Ovary (tissue), 9 donors: ENCODE measurements around the gene C16orf54. TPM values are rescaled to one million over a fixed set of nuclear protein-coding genes. Genes with fewer than 3 reads are reported as not detected.

Experiments
- DNase-seq, 5 donors: peaks; one replicate each; pipeline ENCODE4 v3.0.0-alpha.2; 2019 to 2020
- H3K27ac ChIP-seq, 2 donors: fragments of 200-600 bp; one replicate each; pipeline versions ENCODE4 v1.5.1 to v1.8.0; 2019 to 2022
- H3K27me3 ChIP-seq: fragments of 200-600 bp; one replicate; pipeline ENCODE4 v1.8.0; 2022
- H3K36me3 ChIP-seq: fragments of 200-600 bp; sonication (generic); one replicate; pipeline ENCODE4 v1.5.1; 2019
- H3K4me1 ChIP-seq: one replicate; pipeline ENCODE4 v1.8.1; 2013; ENCODE audit warnings: mild to moderate bottlenecking, moderate library complexity; ENCODE audit not compliant: insufficient read depth
- H3K4me3 ChIP-seq: fragments of 200-600 bp; sonication (generic); one replicate; pipeline ENCODE4 v1.5.1; 2017
- H3K9me3 ChIP-seq, 2 donors: fragments of 200-600 bp in 1 of 2; sonication (generic) in 1 of 2; one replicate each; pipeline versions ENCODE4 v1.5.1 to v1.8.1; 2013 to 2019; ENCODE audit warnings: mild to moderate bottlenecking in 1 of 2, moderate library complexity in 1 of 2
- CTCF ChIP-seq, 3 donors: fragments of 450-650 bp in 2 of 3; fragments of 200-600 bp in 1 of 3; IDR thresholded peaks; one replicate each; pipeline versions ENCODE4 v1.5.1 to v1.8.0; 2016 to 2022; ENCODE audit warnings: antibody characterized with exemption in 3 of 3, mild to moderate bottlenecking in 1 of 3
- EP300 ChIP-seq: sonication (generic); formaldehyde crosslinking; IDR thresholded peaks from one replicate; pipeline ENCODE4 v1.6.1; 2017; ENCODE audit warnings: antibody characterized with exemption
- POLR2A ChIP-seq: fragments of 450-650 bp; IDR thresholded peaks from one replicate; pipeline ENCODE4 v1.6.1; 2017; ENCODE audit warnings: antibody characterized with exemption, mild to moderate bottlenecking, moderate library complexity
- WGBS, 3 donors: extraction: QIAGEN DNeasy Blood & Tissue Kit in 1 of 3; methylation state at CpG; one replicate each; pipeline versions ENCODE4 v1.1.5 to v1.1.7; 2013 to 2017; 5-methylcytosine and 5-hydroxymethylcytosine counted together
- intact Hi-C, 4 donors: fragments of 100-400 bp; cut with DNase I; formaldehyde crosslinking; loops; one replicate each; pipeline versions ENCODE4 v1.11.0 to v1.15.1; 2022 to 2023
- polyA plus RNA-seq, 2 donors: library from polyadenylated mRNA; stranded (reverse); fragments of 200-250 nt in 1 of 2; fragments of 350-450 nt in 1 of 2; fragmentation: Illumina TruSeq in 1 of 2; extraction: RNeasy Lipid Tissue Mini Kit (QIAGEN cat#74804) in 1 of 2; gene quantifications; one replicate each; pipeline ENCODE4 v1.2.3, GENCODE V29; 2013 to 2014
- total RNA-seq, 7 donors: library from RNA; depleted of rRNA in 2 of 7; stranded (reverse); fragments of >200 nt in 2 of 7; fragmentation: NEBNext Ultra II Directional in 3 of 7; extraction: Animal tissue kit (Norgen Biotek cat#: 25700) in 3 of 7; gene quantifications; one replicate each; pipeline versions ENCODE4 v1.1.0 to v1.2.4, GENCODE V29; 2016 to 2023
- donor health status: DM: no; HTN: no; CAD: no; lungs with moderate emphysema.
- donor health status: DM: no; HTN: no; CAD: no.
- donor health status: Bipolar disorder and iron deficiency.
- donor health status: DM: yes; HTN: yes; CAD: no.
- donor health status: DM: no; HTN: no; CAD: no.
- donor health status: DM: yes; HTN: yes; CAD: no.

Gene C16orf54
- total and polyA plus RNA-seq, 9 donors = 0.12 to 1.7 (median 0.30) TPM

GRCh38 chr16:29730649-29731048 is 15.1 kb downstream of the C16orf54 start:
- TF ChIP-seq POLR2A (no peak), CTCF (IDR thresholded peaks at IDR 0.05) (no peak), EP300 (no peak)
- Histone ChIP-seq H3K9me3 (no peaks in the 10 kb centered on the region), H3K4me3 (no peak overlapping the region), H3K36me3 (no peaks in the 10 kb centered on the region), H3K27me3 (no peaks in the 10 kb centered on the region), H3K27ac (no peak overlapping the region), H3K4me1 (no peaks in the 10 kb centered on the region)
- intact Hi-C loops = loop anchor here in 1 of 4 donors (10.0 kb wide), 1 partner anchor 746 kb away; the partner anchor contains the start of gene LAT
- no peak for DNase-seq
- WGBS, 3 donors = 27 to 42% (median 34%) methylated on average over 7 of the region's 7 CpGs

- intact Hi-C loops = loop anchor here in 3 of 4 donors (10.0 kb wide), 2 partner anchors 56 to 296 kb away; partner anchors contain the start of gene C16orf92 (in 1 of the 3)
- H3K27me3 ChIP-seq = no peaks in the 10 kb centered on the region
- DNase-seq = peak in 2 of 5 donors; percentile 13 to 23
- no peaks in the 10 kb centered on the region for H3K36me3 ChIP-seq
- no peak overlapping the region for H3K27ac ChIP-seq
- no peaks in the 10 kb centered on the region for H3K4me1 ChIP-seq
- no peaks in the 10 kb centered on the region for H3K9me3 ChIP-seq
- TF ChIP-seq POLR2A = no peak
- no peak for TF ChIP-seq EP300
- TF ChIP-seq CTCF (IDR thresholded peaks at IDR 0.05) = peak in 2 of 3 donors; percentile 50 to 64
- WGBS, 3 donors = 15 to 19% (median 17%) methylated on average over 6 of the region's 6 CpGs
- H3K4me3 ChIP-seq = no peak overlapping the region
Observed at GRCh38 chr16:29729116-29729521, 16.7 kb downstream of the C16orf54 start.

GRCh38 chr16:29727452-29727851 is 18.3 kb downstream of the C16orf54 start:
- no peak for DNase-seq
- no peaks in the 10 kb centered on the region for H3K27me3 ChIP-seq
- H3K4me1 ChIP-seq = no peaks in the 10 kb centered on the region
- no peaks in the 10 kb centered on the region for H3K9me3 ChIP-seq
- 79 to 82% (median 80%) methylated on average over 7 of the region's 7 CpGs for WGBS, 3 donors
- H3K4me3 ChIP-seq = no peak overlapping the region
- TF ChIP-seq CTCF (IDR thresholded peaks at IDR 0.05) = no peak
- intact Hi-C loops = loop anchor here in 3 of 4 donors (10.0 kb wide), 2 partner anchors 57 to 297 kb away; partner anchors contain the start of gene C16orf92 (in 1 of the 3)
- H3K27ac ChIP-seq = no peak overlapping the region
- H3K36me3 ChIP-seq = no peaks in the 10 kb centered on the region

GRCh38 chr16:29726845-29727377 is 18.9 kb downstream of the C16orf54 start:
- no peak for TF ChIP-seq POLR2A
- no peak for TF ChIP-seq EP300
- TF ChIP-seq CTCF (IDR thresholded peaks at IDR 0.05) = no peak
- H3K27me3 ChIP-seq = no peaks in the 10 kb centered on the region
- intact Hi-C loops = loop anchor here in 3 of 4 donors (10.0 kb wide), 2 partner anchors 58 to 298 kb away; partner anchors contain the start of gene C16orf92 (in 1 of the 3)
- no peak overlapping the region for H3K4me3 ChIP-seq
- no peaks in the 10 kb centered on the region for H3K36me3 ChIP-seq
- no peaks in the 10 kb centered on the region for H3K4me1 ChIP-seq
- DNase-seq = peak in 1 of 5 donors; percentile 17
- no peak overlapping the region for H3K27ac ChIP-seq
- H3K9me3 ChIP-seq = no peaks in the 10 kb centered on the region
- WGBS, 3 donors = 58 to 68% (median 62%) methylated on average over 9 of the region's 9 CpGs
